ENCODE results near the gene CCDC68. TPM values are rescaled to one million over a fixed set of nuclear protein-coding genes. Genes with fewer than 3 reads are reported as not detected.

Gene CCDC68
- total and polyA plus RNA-seq, 2 of the 8 experiments (the other 6 are each of a cell fraction or from before 2014, with no cell fraction given), result 0.06 to 0.80 TPM

GRCh38 chr18:55001394-55002024 lies 42.2 kb upstream of the CCDC68 start (continued):
- TF ChIP-seq RFX5 (IDR thresholded peaks at IDR 0.05; ENCODE audit: borderline replicate concordance, low read depth, low read length), result no peak
- no peak for TF ChIP-seq E2F6 (IDR thresholded peaks at IDR 0.05)
- TF ChIP-seq GABPA (IDR thresholded peaks at IDR 0.05; ENCODE audit: borderline replicate concordance, insufficient read depth, low read length), result no peak
- TF ChIP-seq JUND (IDR thresholded peaks at IDR 0.05; ENCODE audit: low read length), result no peak
- TF ChIP-seq EZH2 (IDR thresholded peaks at IDR 0.05; ENCODE audit: low read depth, low read length, severe bottlenecking), result no peak
- no peak for TF ChIP-seq RXRA (IDR thresholded peaks at IDR 0.05; ENCODE audit: insufficient read depth, low read depth, low read length)
- TF ChIP-seq FOSL1 (IDR thresholded peaks at IDR 0.05; ENCODE audit: insufficient read depth, low read depth, low read length), result no peak
- TF ChIP-seq PHF8 (conservative IDR thresholded peaks at IDR 0.05; ENCODE audit: low read depth, low read length), result no peak

Measured in H1 (cell line).